ENCODE results near the gene LRRIQ3.

DNA sequence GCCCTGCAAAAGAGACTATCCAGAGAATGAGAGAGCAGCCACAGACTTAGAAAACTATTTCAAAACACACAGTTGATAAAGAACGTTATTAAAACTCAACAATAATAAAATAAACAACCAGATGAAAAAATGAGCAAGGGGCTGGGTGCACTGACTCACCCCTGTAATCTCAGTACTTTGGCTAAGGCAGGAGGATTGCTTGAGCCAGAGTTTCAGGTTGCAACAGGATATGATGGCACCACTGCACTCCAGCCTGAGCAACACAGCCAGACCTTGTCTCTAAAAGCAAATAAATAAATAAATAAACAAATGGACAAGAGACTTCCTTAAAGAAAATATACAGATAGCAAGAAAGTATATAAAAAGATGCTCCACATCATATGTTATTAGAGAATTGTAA is 144.6 kb downstream of the LRRIQ3 start:
- TF ChIP-seq, protein P1, sequence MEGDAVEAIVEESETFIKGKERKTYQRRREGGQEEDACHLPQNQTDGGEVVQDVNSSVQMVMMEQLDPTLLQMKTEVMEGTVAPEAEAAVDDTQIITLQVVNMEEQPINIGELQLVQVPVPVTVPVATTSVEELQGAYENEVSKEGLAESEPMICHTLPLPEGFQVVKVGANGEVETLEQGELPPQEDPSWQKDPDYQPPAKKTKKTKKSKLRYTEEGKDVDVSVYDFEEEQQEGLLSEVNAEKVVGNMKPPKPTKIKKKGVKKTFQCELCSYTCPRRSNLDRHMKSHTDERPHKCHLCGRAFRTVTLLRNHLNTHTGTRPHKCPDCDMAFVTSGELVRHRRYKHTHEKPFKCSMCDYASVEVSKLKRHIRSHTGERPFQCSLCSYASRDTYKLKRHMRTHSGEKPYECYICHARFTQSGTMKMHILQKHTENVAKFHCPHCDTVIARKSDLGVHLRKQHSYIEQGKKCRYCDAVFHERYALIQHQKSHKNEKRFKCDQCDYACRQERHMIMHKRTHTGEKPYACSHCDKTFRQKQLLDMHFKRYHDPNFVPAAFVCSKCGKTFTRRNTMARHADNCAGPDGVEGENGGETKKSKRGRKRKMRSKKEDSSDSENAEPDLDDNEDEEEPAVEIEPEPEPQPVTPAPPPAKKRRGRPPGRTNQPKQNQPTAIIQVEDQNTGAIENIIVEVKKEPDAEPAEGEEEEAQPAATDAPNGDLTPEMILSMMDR (IDR thresholded peaks at IDR 0.05): no peak
- TF ChIP-seq POLR2A (IDR thresholded peaks at IDR 0.05): no peak
